GM18909 (cell line): Measurements from ENCODE around the gene C1orf94.

Experiments used
- ATAC-seq: cut with Tn5 transposase; IDR thresholded peaks from one replicate; pipeline ENCODE4 v1.9.1; 2021; ENCODE audit warnings: mild to moderate bottlenecking; ENCODE audit not compliant: unreplicated experiment, poor library complexity

C1orf94 gene

DNA sequence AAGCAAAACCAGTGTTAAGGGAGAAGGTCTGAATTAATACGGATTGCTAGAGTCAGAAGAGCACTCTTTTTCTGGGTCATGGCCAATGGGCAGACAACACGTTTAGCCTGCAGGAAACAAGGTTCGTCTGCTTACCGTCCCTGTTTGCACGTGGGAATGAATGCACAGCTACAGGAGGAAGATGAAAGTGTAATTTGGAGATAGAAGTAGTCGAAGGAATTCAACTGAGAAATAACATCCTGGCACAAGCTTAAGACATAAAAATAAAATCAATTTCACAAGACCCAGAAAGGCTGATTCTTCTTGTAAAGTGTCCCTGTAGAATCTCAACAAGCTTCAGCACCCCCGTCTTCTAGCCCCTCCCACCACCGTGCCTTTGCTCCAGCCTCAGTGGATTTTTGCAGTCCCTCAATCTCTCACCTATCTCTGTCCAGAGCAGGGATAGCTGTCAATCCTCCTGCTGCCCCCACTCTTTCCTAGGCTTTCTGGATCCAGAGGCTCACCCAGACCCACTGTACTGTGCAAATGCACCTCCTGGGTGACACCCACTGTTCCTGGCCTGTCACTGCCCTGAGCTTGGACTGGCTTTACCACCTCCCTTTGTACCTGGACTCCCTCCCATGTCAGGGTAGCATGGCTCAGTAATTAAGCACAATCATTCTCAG is 60.6 kb downstream of the C1orf94 start:
- no peak for ATAC-seq

DNA sequence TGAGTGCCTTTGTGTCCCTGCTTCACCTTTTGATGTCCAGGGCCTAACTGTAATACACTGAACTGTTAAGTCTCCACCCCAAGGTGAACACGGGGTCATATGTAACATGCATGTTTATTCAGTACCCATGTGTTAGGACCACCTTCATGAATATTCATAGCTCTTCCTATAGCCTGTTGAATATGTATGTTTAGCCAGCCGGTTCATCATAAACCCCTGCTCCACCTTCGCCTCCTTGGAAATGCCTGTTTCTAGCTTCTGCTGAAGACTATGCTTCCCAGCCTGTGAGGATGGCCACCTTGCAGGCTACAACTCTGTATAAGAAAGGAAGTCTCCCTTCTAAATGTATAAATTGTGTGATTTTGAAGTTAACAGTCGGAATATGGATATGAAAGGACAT is 69.3 kb downstream of the C1orf94 start:
- ATAC-seq, result no peak

GRCh38 chr1:34250342-34250741 is 73.6 kb downstream of the C1orf94 start:
- no peak for ATAC-seq

GRCh38 chr1:34262023-34262853 is 85.5 kb downstream of the C1orf94 start:
- no peak for ATAC-seq

DNA sequence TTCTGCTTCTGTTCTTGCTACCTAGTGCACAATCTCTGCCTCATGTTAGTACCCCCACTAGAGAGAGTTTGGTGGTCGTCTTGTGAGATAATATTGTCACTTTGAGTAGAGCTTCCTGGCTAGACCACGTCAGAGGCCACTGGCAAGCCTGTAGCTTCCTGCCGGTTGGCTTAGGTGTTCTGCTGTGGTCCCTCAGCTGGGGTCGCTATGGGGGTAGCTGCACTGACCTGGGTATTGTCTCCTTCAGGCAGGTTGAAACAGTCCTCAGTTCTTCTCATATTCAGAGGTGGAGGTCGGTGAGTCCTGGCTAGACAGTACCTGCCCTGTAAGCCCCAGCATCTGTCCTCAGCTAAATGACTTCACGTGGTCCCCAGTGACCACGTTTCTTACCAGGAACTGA is 86.2 kb downstream of the C1orf94 start:
- no peak for ATAC-seq

GRCh38 chr1:34263406-34263805 is 86.7 kb downstream of the C1orf94 start:
- ATAC-seq, result no peak

GRCh38 chr1:34265396-34265795 is 88.7 kb downstream of the C1orf94 start:
- no peak for ATAC-seq

- no peak for ATAC-seq
Measured at GRCh38 chr1:34266127-34266951, 89.6 kb downstream of the C1orf94 start.

DNA sequence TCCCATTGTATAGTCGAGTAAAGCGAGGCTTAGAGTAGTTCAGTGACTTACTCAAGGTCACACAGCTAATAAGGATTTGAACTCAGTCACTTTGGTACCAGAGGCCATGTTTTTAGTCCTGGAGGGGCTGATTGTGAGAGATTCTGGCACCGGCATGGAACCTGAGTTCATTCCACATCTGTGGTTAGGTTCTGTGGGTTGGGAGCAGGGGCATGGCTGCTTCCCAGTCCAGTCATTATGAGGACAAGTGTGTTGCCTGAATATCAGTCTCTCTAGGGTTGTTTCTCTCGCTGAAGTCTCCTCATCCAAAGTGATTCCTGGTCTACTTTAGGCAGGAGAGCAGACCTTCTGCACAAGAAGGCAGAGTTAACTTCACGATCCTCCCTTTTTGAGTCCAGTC is 90.6 kb downstream of the C1orf94 start:
- ATAC-seq, result no peak

- ATAC-seq, result no peak
Measured at GRCh38 chr1:34268311-34268954, 91.7 kb downstream of the C1orf94 start.
